MV-4-11 (cell line): ENCODE results near the gene DDX25.

Source experiments
- DNase-seq: peaks from one replicate; lab custom pipeline; 2025; lab: John Stamatoyannopoulos, UW

DDX25 gene

GRCh38 chr11:125935618-125936199, 31.4 kb downstream of the DDX25 start:
- no peak for DNase-seq

DNA sequence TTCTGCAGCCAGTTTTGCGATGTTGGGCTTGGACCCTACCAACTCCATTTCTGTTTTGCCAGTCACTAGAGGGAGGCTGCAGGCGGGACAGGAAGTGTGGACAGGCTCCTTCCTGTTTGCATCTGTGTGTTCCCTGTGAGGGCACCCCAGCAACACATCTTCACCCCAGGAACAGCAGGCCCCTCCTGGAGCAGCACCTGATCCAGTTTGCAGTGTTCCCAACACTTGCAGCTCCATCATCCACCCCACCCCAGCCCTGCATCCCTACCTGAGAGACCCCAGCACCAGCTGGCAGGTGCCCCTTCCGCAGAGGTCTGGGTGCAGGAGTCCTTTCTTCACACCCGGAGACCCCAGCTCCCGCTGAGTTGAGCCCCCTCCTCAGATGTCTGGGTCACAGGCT, 34.1 kb downstream of the DDX25 start:
- no peak for DNase-seq

DNA sequence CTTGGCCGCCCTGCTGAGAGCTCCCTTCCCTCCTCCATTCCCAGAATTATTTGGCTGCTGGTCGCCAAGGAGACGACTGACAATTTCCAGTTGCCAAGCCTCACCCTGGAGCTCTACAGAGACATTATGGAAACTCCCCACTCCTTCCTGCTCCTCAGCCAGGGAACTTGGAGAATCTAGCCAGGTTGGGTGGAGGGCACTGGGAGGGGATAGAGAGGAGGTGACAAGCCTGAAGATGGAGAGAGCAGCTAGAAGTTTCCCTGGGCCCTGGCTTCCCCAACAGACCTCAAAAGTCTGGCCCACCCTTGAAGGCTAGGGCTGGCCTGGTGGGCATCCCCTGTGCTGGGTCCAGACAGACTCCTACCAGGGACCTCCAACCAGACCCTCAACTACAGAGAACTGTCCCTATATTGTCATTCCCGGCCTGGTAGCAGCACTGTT, 34.8 kb downstream of the DDX25 start:
- DNase-seq, result no peak

DNA sequence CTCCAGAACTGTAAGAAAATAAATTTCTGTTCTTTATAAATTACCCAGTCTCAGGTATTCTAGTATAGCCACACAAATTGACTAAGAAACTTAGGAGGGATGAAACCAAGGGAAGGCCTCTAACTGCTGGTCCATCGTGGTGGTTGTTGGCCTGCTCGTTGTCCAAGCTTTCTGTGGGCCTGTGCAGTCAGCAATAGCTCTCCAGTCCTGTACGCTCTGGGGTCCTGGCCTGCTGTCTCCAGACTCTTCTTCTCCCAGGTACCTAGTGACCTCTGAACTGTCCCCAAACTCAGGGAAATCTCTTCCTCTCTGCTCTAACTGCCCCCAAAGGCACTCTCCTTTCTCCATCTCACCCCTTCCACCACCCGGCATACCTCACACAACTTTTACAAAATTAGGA, 35.8 kb downstream of the DDX25 start:
- DNase-seq, result no peak

- no peak for DNase-seq
Measured at GRCh38 chr11:125941267-125941618, 36.9 kb downstream of the DDX25 start.

- no peak for DNase-seq
Measured at GRCh38 chr11:125941619-125942611, 37.6 kb downstream of the DDX25 start.

- DNase-seq, result no peak
Measured at GRCh38 chr11:125942771-125943428, 38.6 kb downstream of the DDX25 start.

- no peak for DNase-seq
Measured at GRCh38 chr11:125943661-125944349, 39.5 kb downstream of the DDX25 start.

GRCh38 chr11:125944350-125945010, 40.2 kb downstream of the DDX25 start:
- DNase-seq, result no peak

DNA sequence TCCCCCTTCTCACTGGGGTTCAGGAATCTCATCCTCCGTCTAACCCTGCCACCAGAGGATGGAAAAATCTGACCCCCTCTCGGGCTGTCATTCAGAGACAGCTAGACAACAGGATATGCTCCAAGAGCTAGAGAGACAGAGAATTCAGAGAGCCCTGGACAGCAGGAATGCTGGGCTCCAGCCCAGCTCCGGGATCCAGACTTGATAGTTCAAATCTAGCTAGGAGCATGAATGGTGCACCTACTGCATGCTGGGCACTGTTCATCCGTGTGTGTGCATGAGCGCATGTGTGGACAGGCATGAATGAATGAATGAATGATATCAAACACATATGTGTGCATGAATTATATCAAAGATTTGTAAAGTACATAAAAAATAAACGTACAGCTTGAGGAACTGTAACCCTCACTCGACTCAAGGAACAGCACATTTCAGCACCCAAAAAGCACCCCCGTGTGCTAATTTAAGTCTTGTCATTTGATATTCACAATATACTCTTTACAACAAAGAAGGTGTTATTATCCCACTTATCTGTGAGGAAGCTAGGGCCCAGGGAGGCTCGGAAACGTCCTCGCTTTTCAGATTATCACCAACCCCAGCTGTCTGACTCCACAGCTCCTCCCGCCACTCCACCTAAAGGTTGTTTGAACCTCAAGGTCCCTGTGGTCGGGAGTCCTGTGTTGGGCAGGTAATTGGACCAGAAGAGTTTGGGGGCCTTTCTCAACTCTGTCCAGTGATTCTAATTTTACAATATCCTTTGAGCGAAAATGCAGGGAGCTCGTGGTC, 40.9 kb downstream of the DDX25 start:
- no peak for DNase-seq

- no peak for DNase-seq
Measured at GRCh38 chr11:125945797-125946520, 41.7 kb downstream of the DDX25 start, which contains the start of gene VSIG10L2. VSIG10L2 (plus strand) TSS chr11:125946044; CDS start chr11:125946056, 12 bp downstream.

DNA sequence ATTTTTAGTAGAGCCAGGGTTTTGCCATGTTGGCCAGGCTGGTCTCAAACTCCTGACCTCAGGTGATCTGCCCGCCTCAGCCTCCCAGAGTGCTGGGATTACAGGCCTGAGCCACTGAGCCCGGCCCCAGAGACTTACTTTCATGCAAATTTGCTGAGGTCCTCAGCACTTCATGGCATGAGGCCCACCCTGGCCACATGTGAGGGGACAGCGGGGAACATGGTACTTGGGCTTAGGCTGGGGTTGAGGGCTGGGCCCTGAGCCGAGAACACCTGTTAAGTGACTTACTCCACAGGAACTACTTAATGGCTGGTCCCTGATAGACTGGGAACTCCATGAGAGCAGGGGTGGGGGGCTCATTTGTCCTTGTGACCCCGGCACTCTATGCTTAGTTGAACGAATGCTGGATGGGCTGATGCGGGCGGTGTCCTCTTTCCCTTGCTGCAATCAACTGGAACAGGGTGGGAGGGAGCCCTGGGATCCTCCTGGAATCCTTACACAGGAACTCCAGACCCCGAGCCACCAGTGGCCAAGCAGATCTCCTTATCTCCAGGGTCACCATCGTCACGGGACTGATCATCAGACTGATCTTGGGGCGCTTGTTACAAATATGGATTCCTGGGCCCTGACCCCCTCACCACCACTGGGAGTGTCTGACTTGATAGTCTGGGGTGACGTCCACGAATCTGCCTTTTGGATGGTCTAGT, 42.6 kb downstream of the DDX25 start:
- DNase-seq, result no peak

- DNase-seq, result no peak
Measured at GRCh38 chr11:125947419-125948277, 43.3 kb downstream of the DDX25 start.

GRCh38 chr11:125948278-125949051, 44.2 kb downstream of the DDX25 start:
- no peak for DNase-seq

DNA sequence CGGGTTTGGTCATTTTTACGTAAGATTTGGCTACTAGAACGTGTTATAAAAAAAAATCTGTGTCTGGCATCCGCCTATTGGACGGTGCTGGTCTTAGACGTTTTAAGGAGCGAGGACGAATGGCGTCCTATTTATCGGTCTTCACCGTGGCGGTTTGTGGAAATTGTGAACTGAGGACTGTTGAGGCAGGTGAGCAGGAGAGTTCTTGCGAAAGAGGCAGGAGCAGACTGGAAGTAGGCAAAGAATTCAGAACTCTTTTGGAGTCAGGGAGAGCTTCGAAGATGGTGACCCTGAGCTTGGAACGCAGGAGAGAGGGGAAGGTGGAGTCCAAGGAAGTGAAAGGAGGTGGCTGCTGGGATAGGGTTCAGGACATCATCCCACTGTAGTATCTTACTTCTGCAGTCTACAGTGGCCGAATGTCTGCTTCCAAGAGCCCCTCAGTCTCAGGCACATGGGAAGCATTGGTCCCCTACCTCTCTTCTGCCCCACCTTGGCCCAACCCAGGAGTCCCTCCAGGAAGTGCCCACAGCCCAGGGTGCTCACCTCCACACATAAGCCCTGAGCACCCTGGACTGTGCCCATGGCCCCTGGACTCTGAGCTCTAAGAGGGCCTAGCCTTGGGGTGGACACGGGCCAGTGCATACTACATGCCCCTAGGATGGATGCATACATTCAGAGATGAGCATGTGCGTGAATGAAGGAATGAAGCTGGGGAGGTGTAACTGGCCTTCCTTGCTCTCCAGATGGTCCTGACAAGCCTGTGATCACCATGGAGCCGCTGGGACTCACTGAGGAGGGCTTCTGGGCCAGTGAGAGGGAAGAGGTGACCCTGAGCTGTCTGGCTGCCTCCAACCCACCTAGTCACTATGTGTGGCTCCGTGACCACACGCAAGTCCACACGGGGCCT, 45.2 kb downstream of the DDX25 start:
- DNase-seq, result no peak

- no peak for DNase-seq
Measured at GRCh38 chr11:125950178-125950490, 45.8 kb downstream of the DDX25 start.
